ENCODE measurements around the gene PRR3.

PRR3 gene

GRCh38 chr6:30565772-30566171 lies 8.7 kb downstream of the PRR3 start:
- ChIA-PET POLR2A (no interaction called here), CTCF (interaction anchor here (1.0 to 3.9 kb wide), 8 partner anchors 10 to 112 kb away, joined by 3 to 31 read pairs (median 4); no protein-coding TSS in a partner anchor)
- no peak for DNase-seq (ENCODE audit: extremely low spot score)
- TF ChIP-seq CTCF (IDR thresholded peaks at IDR 0.05; ENCODE audit: control extremely low read depth, extremely low read depth, low read depth, missing control alignments) = no peak

- CTCF ChIA-PET = interaction anchor here (3.9 kb wide), 1 partner anchor 24 kb away, joined by 31 read pairs; no protein-coding TSS in a partner anchor
- DNase-seq (ENCODE audit: extremely low spot score) = no peak
- TF ChIP-seq CTCF (IDR thresholded peaks at IDR 0.05; ENCODE audit: control extremely low read depth, extremely low read depth, low read depth, missing control alignments) = no peak
- POLR2A ChIA-PET = no interaction called here
These were observed 11.2 kb downstream of the PRR3 start for GRCh38 chr6:30568245-30568644.

DNA sequence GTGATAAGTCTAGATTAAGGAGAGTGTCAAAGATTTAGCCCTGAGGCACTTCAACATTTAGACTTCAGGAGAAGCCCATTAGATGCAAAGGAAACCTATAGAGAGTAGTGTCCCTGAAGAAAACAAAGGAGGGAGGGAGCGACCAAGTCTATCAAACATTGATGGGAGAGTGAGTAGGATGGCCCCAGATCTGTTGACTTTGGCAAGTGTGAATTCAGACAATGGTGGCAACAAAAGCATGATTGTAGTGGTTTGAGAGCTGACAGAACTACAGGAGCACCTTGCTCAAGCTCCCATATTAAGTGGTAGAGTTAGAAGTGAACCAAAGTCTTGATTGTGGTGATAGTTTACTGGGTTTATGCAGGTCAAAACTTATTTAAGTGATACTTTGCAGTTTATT lies 13.2 kb downstream of the PRR3 start:
- POLR2A ChIA-PET = interaction anchor here (1.2 to 1.8 kb wide), 4 partner anchors 13 to 77 kb away, joined by 3 to 19 read pairs (median 8); partner anchors contain the start of gene PRR3
- no peak for TF ChIP-seq CTCF (IDR thresholded peaks at IDR 0.05; ENCODE audit: control extremely low read depth, extremely low read depth, low read depth, missing control alignments)
- CTCF ChIA-PET = interaction anchor here (1.0 to 2.3 kb wide), 8 partner anchors 15 to 88 kb away, joined by 4 to 13 read pairs (median 6); partner anchors contain the start of gene GNL1
- DNase-seq (ENCODE audit: extremely low spot score) = no peak

GRCh38 chr6:30570740-30571074 lies 13.6 kb downstream of the PRR3 start:
- DNase-seq (ENCODE audit: extremely low spot score) = no peak
- CTCF ChIA-PET = interaction anchor here (1.0 to 2.3 kb wide), 9 partner anchors 15 to 89 kb away, joined by 4 to 13 read pairs (median 6); partner anchors contain the start of gene GNL1
- POLR2A ChIA-PET = interaction anchor here (0.7 to 1.8 kb wide), 5 partner anchors 14 to 78 kb away, joined by 3 to 19 read pairs (median 7); partner anchors contain the start of gene PRR3
- no peak for TF ChIP-seq CTCF (IDR thresholded peaks at IDR 0.05; ENCODE audit: control extremely low read depth, extremely low read depth, low read depth, missing control alignments)

GRCh38 chr6:30571075-30571761 lies 14.1 kb downstream of the PRR3 start, which contains the start of gene ABCF1:
ABCF1 (plus strand) TSS chr6:30571442; CDS start chr6:30571488, 46 bp downstream.
- POLR2A ChIA-PET = interaction anchor here (0.7 to 1.8 kb wide), 6 partner anchors 14 to 78 kb away, joined by 3 to 19 read pairs (median 6); partner anchors contain the start of gene PRR3
- no peak for TF ChIP-seq CTCF (IDR thresholded peaks at IDR 0.05; ENCODE audit: control extremely low read depth, extremely low read depth, low read depth, missing control alignments)

GRCh38 chr6:30571762-30572082 lies 14.6 kb downstream of the PRR3 start:
- ChIA-PET POLR2A (interaction anchor here (0.7 to 1.8 kb wide), 5 partner anchors 15 to 79 kb away, joined by 3 to 19 read pairs (median 7); partner anchors contain the start of gene PRR3), CTCF (interaction anchor here (1.0 to 2.3 kb wide), 5 partner anchors 18 to 88 kb away, joined by 4 to 12 read pairs (median 6); no protein-coding TSS in a partner anchor)
- TF ChIP-seq CTCF (IDR thresholded peaks at IDR 0.05; ENCODE audit: control extremely low read depth, extremely low read depth, low read depth, missing control alignments) = no peak
- DNase-seq (ENCODE audit: extremely low spot score) = no peak

More at GRCh38 chr6:30571075-30571761, 14.1 kb downstream of the PRR3 start, which contains the start of gene ABCF1:
- DNase-seq (ENCODE audit: extremely low spot score) = peak; percentile 99
- CTCF ChIA-PET = interaction anchor here (1.0 to 2.3 kb wide), 7 partner anchors 19 to 89 kb away, joined by 4 to 13 read pairs (median 7); no protein-coding TSS in a partner anchor

Measured in GM10248 (cell line).